A673 (cell line): Measurements from ENCODE around the gene UNC45B. TPM values are rescaled to one million over a fixed set of nuclear protein-coding genes. Genes with fewer than 3 reads are reported as not detected.

Experiments used
- BruUV-seq: library from RNA; stranded (reverse); fragments of 400-500 nt; replicated peaks from 2 replicates; lab custom pipeline; 2021; lab: Mats Ljungman, UMichigan
- CTCF ChIA-PET: fragments of 300-600 bp; sonication (Branson Sonifier 250); formaldehyde crosslinking; loops from one replicate; lab custom pipeline; 2022; ENCODE audit warnings: antibody characterized with exemption; lab: Charles Lee
- POLR2A ChIA-PET: fragments of 300-600 bp; sonication (Branson Sonifier 250); formaldehyde crosslinking; loops from one replicate; lab custom pipeline; 2022; ENCODE audit warnings: antibody characterized with exemption; ENCODE audit not compliant: low non-redundant PET; lab: Charles Lee
- DNase-seq: peaks from one replicate; pipeline ENCODE4 v3.0.0-alpha.2; 2015; ENCODE audit warnings: low spot score
- H3K27ac ChIP-seq: fragments of 200-600 bp; sonication (generic); 2 replicates; pipeline ENCODE4 v1.5.1; 2016; ENCODE audit warnings: mixed run types, low read depth, mild to moderate bottlenecking, mixed read lengths, antibody characterized with exemption, low read length; ENCODE audit not compliant: poor library complexity, severe bottlenecking
- H3K27me3 ChIP-seq: fragments of 200-600 bp; sonication (generic); replicated peaks from 2 replicates; pipeline ENCODE4 v1.6.1; 2017; ENCODE audit warnings: mixed run types, low read depth, mild to moderate bottlenecking, mixed read lengths, antibody characterized with exemption, low read length; ENCODE audit not compliant: insufficient read depth, poor library complexity
- H3K36me3 ChIP-seq: fragments of 200-600 bp; sonication (generic); 2 replicates; pipeline ENCODE4 v1.6.1; 2016; ENCODE audit warnings: mixed run types, mild to moderate bottlenecking, mixed read lengths, antibody characterized with exemption, low read length; ENCODE audit not compliant: insufficient read depth, poor library complexity, severe bottlenecking
- H3K4me1 ChIP-seq: fragments of 200-600 bp; sonication (generic); 2 replicates; pipeline ENCODE4 v1.6.1; 2017; ENCODE audit warnings: mixed run types, mild to moderate bottlenecking, mixed read lengths, antibody characterized with exemption, low read length; ENCODE audit not compliant: insufficient read depth, poor library complexity, severe bottlenecking
- H3K4me3 ChIP-seq: fragments of 200-600 bp; sonication (generic); 2 replicates; pipeline ENCODE4 v1.5.1; 2016; ENCODE audit warnings: low read depth, mixed run types, mild to moderate bottlenecking, mixed read lengths, low read length; ENCODE audit not compliant: poor library complexity, severe bottlenecking
- H3K9me3 ChIP-seq: fragments of 200-600 bp; sonication (generic); 2 replicates; pipeline ENCODE4 v1.6.1; 2016; ENCODE audit warnings: mixed run types, low read depth, mild to moderate bottlenecking, mixed read lengths, antibody characterized with exemption, low read length; ENCODE audit not compliant: poor library complexity, severe bottlenecking
- EZH2 ChIP-seq: fragments of 200-600 bp; sonication (generic); IDR thresholded peaks from 2 replicates; pipeline ENCODE4 v1.6.1; 2017; ENCODE audit warnings: borderline replicate concordance, low read depth, mild to moderate bottlenecking, mixed read lengths, antibody characterized with exemption, low read length; ENCODE audit not compliant: poor library complexity, severe bottlenecking
- intact Hi-C: fragments of 100-400 bp; cut with micrococcal nuclease; formaldehyde crosslinking; loops from one replicate; pipeline ENCODE4 v1.10.0; 2022; ENCODE audit not compliant: unreplicated experiment
- total RNA-seq: library from RNA; stranded (reverse); gene quantifications from 2 replicates; pipeline ENCODE4 v1.2.3, GENCODE V29; 2021
- TF ChIP-seq, protein P1 (sequence below): fragments of 300-800, 200-600 bp; sonication (generic); conservative IDR thresholded peaks from 2 replicates; pipeline ENCODE4 v1.5.1; 2017; ENCODE audit warnings: low read depth, mild to moderate bottlenecking, antibody characterized with exemption, low read length, moderate library complexity, mixed read lengths

UNC45B gene
- total RNA-seq, 1 experiment from 2014 or later, result not detected

DNA sequence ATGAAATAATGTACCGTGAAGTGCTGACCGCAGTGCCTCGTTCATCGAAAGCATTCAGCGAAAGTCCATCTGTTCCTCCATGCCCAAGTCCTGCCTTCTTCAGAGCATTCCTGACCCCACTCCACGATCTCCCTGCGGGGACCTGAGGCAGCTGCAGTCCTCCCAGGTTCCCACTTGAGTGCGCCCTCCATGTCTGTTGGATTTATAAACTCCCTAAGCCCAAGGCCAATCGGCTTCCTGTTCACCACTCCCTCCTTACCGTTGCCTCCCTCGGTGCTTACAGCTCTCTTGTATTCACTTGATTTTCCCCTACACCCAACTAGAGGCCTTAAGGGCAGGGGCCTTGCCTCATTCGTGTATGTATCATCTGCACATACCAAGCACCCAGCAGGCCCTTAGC, 30.8 kb upstream of the UNC45B start:
- intact Hi-C loops, result no loop called here
- BruUV-seq, result no TSS peak
- no peaks in the 10 kb centered on the region for H3K27me3 ChIP-seq
- H3K4me3 ChIP-seq, result no peak overlapping the region
- no peaks in the 10 kb centered on the region for H3K4me1 ChIP-seq
- ChIA-PET CTCF (no interaction called here), POLR2A (no interaction called here)
- TF ChIP-seq, protein P1, sequence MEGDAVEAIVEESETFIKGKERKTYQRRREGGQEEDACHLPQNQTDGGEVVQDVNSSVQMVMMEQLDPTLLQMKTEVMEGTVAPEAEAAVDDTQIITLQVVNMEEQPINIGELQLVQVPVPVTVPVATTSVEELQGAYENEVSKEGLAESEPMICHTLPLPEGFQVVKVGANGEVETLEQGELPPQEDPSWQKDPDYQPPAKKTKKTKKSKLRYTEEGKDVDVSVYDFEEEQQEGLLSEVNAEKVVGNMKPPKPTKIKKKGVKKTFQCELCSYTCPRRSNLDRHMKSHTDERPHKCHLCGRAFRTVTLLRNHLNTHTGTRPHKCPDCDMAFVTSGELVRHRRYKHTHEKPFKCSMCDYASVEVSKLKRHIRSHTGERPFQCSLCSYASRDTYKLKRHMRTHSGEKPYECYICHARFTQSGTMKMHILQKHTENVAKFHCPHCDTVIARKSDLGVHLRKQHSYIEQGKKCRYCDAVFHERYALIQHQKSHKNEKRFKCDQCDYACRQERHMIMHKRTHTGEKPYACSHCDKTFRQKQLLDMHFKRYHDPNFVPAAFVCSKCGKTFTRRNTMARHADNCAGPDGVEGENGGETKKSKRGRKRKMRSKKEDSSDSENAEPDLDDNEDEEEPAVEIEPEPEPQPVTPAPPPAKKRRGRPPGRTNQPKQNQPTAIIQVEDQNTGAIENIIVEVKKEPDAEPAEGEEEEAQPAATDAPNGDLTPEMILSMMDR, result no peak
- TF ChIP-seq EZH2, result no peak
- H3K9me3 ChIP-seq, result no peaks in the 10 kb centered on the region
- DNase-seq, result no peak
- H3K27ac ChIP-seq, result no peak overlapping the region
- no peaks in the 10 kb centered on the region for H3K36me3 ChIP-seq

DNA sequence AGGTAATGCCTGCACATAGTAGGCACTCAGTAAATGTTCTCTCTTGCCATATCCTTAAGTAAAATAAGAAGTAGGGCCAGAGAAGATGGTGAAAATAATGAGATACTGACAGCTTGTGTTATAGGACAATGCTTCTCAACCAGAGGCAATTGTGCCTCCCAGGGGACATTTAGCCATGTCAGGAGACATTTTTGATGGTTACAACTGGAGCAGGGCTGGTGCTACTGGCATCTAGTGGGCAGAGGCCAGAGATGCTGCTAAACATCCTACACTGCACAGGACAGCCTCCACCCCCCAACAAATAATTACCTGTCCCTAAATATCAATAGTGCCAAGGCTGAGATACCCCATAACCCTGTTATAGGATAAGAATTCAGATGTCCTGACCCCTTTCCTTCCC, 29.6 kb upstream of the UNC45B start:
- DNase-seq, result peak; percentile 54
- BruUV-seq, result TSS peak; percentile 30
- TF ChIP-seq, protein P1, result peak; percentile 24; the same call in 1 of the 2 replicates
- no peak for TF ChIP-seq EZH2

DNA sequence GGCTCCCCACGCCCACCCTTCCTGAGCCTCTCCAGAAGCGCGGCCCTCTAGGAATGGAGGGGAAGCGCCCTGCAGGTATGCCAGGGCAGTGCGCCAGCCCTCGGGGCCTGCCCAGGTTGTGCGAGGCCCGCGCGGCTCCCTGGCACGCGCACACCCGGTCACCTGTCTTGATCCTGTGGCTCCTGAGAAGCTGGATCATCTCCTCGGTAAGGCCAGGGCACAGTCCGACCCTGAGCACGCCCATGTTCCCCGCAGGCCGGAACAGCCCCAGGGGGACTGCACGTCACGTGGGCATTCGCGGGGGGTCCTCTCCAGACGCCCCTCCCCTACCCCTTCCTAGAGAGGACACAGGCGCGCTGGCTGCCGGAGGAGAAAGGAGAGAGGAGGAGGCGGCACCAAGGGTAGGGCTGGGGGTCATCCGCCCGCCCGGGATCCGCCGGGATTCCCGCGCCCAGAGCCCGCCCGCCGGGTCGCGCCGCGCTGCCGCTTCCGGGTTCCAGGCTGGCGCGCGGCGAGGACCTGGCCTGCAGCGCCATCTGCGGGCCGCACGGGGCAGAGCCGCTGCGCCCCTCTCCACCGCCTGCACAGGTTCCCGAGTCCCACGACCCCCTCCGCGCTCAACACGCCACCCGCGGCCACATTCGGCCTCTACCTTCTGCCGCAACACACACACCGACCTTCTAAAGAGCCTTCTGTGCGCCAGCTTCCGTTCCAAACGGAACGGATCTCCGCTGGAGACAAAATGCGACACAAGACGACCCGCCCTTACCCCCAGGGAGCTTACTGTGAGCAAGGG, 28.0 kb upstream of the UNC45B start, which contains the start of gene RAD51D:
TSS of gene RAD51D (minus strand) at position 491 of the 796 bp plus-strand sequence. CDS start at position 244, 247 bp downstream.
- TF ChIP-seq, protein P1, result peak; percentile 64
- TF ChIP-seq EZH2, result no peak
- peak within 1 kb of the TSS; percentile 70 for H3K4me3 ChIP-seq
- ChIA-PET CTCF (interaction anchor here (1.2 kb wide), 1 partner anchor 121 kb away, joined by 5 read pairs; no protein-coding TSS in a partner anchor), POLR2A (interaction anchor here (0.6 kb wide), 1 partner anchor 417 kb away, joined by 7 read pairs; no protein-coding TSS in a partner anchor)
- H3K9me3 ChIP-seq, result no peaks in the 10 kb centered on the region
- H3K36me3 ChIP-seq, result no peaks in the 10 kb centered on the region
- H3K27ac ChIP-seq, result peak within 1 kb of the TSS; percentile 77
- DNase-seq, result peak; percentile 73
- H3K4me1 ChIP-seq, result no peaks in the 10 kb centered on the region
- intact Hi-C loops, result loop anchor here (1.0 kb wide), 1 partner anchor 121 kb away; no protein-coding TSS in a partner anchor
- no peaks in the 10 kb centered on the region for H3K27me3 ChIP-seq
- no TSS peak for BruUV-seq

More for the DNA sequence above, 29.6 kb upstream of the UNC45B start:
- ChIA-PET POLR2A (no interaction called here), CTCF (no interaction called here)
- Histone ChIP-seq H3K36me3 (no peaks in the 10 kb centered on the region), H3K27ac (no peak overlapping the region), H3K27me3 (no peaks in the 10 kb centered on the region), H3K4me1 (no peaks in the 10 kb centered on the region), H3K9me3 (no peaks in the 10 kb centered on the region), H3K4me3 (no peak overlapping the region)
- intact Hi-C loops, result no loop called here
